ELR (cell line): Measurements from ENCODE around the gene LPAR1.

Source experiments
- DNase-seq: peaks from one replicate; pipeline ENCODE4 v3.0.0-alpha.2; 2015; ENCODE audit warnings: low read depth

LPAR1 gene

DNA sequence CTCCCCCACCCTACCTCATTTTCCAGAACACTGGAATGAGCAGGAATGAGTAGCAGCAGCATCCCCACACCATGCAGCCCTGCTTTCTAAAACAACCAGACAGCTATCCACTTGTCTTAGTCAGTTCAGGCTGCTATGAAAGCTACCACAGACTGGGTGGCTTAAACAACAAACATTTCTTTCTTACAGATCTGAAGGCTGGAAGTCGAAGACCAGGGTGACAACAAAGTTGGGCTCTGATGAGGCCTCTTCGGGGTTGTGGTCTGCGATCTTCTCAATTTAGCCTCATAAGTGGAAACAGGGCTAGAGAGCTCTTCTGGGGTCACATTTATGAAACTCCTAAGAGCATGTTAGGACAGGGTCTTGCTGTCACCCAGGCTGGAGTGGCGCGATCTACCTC, 38.9 kb downstream of the LPAR1 start:
- no peak for DNase-seq

DNA sequence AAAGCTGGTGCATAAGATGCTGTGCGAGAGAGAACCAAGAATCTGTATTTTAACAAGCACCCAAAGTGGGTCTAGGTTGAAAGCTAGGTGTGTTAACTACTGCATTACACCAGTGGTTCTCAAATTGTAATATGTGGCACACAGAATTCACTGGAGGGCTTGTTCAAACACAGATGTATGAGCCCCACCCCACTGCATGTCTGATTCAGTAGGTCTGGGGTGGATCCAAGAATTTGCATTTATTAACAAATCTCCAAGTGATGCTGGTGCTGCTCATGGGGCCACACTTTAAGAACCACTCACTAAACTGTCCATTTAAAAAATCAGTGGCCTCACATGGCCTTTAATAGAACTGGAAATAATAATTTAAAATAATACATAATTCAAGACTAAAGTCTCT, 40.4 kb downstream of the LPAR1 start:
- DNase-seq = peak; percentile 43

DNA sequence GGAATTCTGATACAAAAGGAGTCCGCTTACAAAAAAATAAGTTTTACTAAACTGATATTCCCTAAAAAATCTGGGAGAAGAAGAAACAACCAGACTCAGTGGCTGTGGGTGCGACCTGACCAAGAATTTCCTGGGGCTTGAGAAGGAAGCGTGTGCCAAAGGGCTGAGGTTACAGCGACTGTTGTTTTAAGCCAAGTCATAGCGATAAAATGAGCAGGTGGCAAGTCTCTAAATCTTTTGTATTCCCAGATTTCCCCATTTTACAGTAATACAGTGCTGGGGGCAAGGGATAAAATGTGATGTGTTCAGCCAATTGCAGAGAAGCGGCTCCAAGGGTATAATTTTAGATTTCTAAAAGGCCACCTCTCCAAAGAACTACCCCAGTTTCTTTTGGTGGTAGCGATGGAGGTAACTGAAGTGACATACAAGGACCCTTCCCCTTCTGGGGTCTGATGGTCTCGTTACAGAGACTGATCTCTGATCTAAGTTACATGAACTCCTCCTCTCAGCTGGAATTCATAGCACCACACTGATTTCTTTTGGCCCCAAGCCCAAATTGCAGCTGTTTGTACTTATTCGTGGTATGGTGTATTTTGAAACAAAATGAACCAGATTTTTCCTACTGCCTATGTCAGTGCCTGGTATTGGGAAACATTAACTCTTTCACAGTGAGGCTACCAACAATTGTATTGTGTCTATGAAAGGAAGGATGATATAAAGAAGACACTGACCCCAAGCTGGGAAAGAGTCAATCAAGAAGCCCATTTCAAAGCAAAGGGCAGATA, 41.6 kb downstream of the LPAR1 start:
- DNase-seq = peak; percentile 23

DNA sequence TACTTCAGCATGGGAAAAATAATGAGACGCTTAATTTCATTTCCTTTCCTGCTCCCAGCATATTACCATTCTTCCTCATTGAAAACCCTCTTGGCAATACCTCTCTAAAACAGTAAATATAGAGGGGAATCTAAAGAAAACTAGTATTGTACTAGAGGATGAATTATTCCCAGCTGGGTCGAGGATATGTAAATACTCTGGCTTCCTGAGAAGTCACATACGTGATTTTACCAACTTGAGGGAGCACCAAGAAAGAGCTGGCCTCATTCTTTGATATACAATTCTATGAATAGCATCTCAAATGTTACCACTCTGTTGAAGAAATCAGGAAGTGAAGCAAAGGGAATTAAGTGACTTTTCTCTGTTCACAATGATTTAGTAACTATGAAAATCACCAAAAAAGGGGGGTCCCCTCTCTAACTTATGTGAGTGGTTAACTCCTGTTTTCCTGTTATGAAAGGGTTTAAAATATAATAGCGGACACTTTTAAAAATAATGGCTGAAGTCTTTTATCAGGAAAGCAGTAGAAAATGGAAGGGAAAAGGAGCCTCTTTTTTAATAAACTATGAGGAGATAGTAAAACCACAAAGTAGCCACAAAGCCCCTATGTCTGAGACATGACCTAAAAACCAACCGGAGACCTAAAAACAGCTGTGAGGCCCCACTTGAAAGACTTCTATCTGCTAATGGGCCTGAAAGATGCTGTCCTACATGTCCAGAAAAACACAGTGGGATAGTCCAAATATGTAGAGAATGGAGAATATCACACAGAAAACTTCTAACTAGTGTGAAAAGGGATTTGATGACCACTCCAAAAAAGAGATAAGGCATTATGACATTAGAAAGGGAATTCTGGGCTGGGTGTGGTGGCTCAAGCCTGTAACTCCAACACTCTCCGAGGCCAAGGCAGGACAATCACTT, 42.6 kb downstream of the LPAR1 start:
- DNase-seq = no peak

DNA sequence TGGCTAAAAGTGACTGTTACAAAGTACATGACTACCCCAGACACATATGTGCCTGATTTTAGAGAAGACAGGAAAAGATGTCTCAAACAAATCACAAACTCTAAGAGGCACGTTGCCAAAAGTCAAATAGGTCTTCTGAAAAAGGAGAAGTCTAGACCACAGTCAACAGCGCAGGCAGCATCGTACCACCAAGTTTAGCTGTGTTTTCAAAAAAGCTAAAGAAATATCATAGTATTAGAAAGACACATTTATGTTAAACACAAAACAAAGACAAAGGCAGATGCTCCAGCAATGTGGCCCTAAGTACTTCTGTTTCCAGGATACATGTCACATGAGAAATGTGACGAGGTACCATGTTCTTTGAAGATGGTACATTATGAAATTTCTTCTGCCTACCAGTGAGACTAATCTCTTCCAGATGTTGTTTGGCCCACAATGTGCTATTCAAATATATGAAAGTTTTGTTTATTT, 43.5 kb downstream of the LPAR1 start:
- no peak for DNase-seq

DNA sequence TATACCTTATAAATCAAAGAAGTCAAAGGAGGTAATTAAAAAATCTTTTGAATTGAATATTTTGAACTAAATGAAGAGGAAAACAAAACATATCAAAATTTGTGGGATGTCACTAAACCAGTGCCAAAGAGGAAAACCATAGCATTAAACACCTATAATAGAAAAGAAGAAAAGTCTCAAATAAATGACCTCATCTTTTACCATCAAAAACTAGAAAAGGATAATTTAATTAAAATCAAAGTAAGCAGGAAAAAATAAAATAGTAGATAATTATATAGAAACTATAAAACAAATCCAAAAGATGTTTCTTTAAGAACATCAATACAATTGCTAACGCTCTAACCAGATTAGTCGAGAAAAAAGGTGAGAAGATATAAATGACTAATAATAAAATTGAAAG, 47.8 kb downstream of the LPAR1 start:
- no peak for DNase-seq

DNA sequence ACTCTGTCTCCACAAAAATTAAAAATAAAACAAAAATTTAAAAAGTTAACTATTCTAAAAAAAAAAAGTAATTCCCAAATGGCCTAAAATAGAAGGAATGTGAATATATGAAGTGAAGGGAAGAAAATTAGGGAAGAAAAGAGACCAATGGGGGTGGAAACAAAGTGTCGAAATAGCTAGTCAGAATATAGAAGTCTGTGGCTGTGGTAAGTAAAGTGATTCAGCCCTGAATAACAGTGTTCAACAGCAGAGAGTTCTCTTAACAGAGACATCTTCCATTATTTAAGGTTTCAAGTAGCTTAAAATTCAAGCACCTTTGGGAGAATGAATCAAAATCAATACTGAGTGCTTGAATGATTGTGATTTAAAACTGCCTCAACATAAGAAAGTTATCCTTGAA, 51.7 kb downstream of the LPAR1 start:
- DNase-seq = peak; percentile 42

DNA sequence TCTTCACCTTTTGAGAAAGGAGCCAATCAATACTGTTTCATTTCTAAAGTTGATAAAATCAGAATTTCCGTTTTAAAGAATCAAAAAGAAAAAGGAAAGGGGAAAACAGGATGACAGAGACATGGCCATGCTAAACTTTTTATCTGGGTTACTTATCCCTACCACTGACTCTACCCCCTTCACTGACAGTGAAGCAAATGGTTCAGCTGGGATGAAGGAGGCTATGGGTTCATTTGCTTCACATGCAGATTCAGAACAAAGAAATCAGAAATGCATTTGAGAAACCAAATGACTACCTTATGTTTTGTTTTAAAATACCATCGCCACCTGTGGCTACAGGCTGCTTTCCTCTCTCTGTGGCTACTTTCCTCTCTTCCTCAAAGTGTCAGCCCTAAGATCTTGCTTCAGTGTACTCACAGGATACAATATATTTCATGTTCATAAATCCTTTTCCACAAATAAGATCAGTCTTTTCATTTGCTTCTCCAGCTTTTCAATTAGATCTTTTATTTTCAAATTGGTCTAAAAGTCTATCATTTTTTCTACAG, 53.3 kb downstream of the LPAR1 start:
- DNase-seq = no peak

DNA sequence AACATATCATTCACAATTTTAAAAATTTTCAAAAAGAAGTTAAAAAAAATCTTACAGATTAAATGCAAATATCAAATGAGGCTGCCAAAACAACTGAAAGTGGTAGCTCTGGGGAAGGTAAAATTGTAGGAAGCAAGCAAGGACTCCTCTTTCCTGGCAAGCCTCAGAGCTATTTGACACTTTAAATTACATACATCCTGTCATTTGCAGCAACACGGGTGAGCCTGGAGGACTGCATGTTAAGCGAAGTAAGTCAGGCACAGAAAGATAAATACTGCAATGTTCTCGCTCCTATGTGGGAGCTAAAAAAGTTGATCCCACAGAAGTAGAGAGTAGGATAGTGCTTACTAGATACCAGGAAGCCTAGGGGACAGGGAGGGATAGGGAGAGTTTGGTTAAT, 58.0 kb downstream of the LPAR1 start:
- DNase-seq = no peak

DNA sequence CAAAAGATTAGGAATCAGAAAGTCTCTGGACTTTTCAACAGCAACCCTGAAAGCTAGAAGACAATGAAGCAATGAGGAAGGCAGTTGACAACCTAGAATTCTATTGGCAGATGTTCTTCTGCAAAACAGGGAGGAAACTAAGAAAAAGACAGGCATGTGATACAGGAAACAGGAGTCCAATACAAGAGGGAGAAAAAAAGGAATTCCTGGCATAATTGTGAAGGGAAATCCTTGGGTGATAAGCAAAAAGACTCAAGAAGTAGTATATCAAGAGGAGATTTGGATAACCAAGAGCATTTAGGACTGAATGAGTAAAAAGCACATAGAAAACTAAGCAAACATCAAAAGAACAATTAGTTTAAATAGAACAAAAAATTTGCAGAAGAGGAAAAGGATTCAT, 58.6 kb downstream of the LPAR1 start:
- no peak for DNase-seq

DNA sequence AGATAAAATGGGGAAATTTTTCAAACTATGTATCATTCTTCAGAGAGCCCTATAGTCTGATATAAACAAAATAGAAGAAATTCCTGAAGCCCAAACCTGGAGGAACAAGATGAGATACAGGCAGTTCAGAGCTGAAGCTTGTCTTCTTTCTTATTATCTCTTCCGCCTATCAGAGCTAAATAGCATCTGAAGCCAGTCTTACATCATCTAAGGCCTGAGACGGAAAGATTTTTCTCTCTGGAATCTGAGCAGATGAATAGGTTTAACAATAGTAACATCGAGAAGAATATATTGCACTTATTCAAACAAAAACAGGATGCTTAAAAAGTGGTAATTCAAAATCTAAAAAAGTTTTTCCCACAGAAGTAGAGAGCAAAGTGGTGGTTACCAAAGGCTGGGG, 59.8 kb downstream of the LPAR1 start:
- no peak for DNase-seq

DNA sequence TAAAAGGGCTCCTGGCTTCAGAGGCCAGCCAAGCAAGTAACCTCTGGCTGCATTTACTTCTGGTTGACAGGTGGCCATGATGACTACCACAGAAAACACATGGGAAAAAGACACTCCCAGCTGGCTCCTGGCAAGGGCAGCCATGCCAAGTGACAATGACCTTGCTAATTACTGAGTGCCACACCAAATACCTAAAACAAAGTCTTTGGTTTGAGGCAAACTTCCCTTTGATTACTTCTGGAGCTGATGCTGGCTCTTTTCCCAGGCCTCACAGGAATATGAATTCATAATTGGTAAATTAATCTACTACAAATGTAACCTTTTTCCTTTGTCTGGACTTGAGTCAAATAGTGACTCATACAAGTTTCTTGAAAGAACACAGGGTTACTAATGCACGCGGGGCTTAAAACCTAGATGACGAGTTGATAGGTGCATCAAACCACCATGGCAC, 61.0 kb downstream of the LPAR1 start:
- DNase-seq = peak; percentile 93

DNA sequence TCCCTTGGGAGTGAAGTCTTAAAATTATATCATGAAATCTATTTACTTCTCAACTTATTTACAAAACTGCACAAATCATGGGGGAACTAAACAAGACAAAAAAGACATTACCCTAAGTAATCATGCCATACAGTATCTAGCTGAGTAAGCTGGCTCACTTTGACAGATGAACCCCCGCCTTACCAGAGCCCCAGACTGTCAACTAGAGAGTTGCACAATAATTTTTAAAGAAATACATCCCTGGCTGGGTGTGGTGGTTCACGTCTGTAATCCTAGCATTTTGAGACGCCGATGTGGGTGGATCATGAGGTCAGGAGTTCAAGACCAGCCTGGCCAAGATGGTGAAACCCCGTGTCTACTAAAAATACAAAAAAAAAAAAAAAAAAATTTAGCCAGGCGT, 62.3 kb downstream of the LPAR1 start:
- no peak for DNase-seq

DNA sequence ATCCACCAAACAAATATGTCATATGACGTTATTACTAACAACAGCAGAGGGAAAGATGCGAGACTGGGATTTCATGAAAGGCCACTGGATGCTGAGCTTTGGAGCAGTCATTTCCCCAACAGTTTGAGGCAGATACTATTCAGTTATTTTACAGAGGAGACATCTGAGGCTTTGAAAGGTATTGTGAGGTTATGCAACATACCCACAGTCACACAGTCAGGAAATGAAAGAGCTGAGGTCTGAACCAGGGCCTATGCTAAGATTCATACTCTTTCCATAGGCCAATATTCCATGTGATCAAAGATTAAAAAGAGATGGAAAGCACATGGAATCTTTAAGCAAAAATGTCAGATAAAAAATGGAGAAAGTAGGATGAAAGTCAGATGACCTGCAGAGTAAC, 63.0 kb downstream of the LPAR1 start:
- DNase-seq = no peak

DNA sequence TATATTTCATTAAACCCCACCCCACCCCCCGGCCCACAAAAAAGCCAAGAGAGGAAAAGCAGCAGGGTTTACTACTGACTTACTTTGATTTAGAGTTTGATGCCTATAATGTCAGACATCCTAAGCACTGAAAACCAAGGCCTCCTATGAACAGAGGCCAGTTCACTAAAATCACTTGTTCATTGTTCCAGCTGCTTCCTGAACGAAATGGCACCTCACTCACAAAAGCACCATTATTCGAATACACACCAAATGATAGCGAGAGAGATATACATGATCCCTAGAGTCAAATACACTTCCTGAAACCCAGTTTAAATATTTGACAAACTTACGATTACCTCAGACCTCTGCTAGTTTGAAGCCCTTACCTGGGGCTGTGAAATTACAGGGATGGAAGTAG, 66.6 kb downstream of the LPAR1 start:
- DNase-seq = no peak

DNA sequence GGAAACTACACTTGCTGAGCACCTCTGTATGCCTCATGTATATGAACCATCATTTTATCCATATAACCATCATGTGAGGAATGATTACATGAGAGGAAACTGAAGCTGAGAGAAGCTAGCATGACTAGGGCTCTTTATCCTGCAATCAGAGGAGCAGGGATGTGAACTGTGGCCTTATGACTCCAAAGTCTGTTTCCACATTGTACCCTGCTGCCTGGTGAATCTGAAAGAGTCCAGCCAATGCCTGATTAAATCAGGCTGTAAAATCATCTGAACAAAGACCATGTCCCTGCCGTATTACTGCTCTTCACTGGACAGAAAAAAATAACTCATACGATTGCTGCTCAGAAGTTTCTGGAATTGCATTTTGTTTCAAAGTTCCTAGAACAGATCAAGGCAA, 67.0 kb downstream of the LPAR1 start:
- DNase-seq = no peak

DNA sequence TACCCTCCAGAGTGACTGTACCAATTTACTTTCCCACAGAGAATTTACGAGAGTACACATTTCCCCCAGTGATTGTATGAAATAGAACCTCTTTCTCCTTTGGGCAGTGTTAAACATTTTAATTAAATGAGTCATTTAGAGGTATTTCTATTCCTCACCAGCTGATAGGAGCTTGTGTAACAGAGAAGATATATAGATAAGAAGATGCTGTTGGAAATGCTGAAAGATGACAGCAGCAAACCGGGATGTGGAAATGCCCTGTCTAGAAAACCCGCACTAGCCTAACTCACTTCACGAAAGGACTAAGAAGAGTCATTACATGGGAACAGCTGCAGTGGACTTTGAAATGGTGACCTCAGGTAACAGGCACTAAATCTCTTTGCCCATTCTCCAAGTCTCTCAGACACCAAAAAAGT, 68.3 kb downstream of the LPAR1 start:
- DNase-seq = peak; percentile 95

DNA sequence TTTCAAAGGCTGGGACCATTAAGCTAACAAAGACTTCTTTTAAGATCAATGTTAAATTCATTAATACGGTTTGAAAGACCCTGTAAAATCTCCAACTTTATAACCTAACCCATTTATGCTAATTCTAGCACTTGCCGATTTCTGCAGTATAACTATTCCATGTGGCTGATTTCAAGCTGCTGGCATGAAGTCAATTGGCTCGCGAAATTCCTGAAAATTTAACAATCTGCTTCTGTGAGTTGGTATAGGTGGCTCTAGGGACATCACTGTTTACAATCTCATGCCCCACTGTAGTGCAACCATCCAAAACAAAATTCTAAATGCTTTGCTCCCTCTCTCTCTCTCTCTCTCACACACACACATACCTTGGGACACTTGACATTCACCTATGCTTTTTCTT, 70.2 kb downstream of the LPAR1 start:
- DNase-seq = no peak

DNA sequence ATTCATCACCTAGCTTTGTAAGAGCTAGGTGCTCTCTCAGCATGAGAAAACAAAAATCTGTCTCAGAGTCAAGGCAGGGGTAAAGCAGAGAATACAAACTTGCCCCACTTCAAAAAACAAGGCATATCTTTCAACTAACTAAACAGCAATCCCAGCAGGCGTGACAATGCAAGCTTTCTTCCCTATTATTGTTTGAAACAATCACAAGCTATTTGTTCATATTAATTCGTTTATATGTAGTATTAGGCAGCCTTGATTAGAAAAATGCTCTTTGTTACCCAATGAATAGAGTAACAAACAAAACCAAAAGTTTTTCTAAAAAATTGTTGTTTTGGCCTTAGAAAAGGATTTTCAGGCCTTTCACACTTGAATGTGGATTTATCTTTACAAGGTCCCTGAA, 71.1 kb downstream of the LPAR1 start:
- no peak for DNase-seq

DNA sequence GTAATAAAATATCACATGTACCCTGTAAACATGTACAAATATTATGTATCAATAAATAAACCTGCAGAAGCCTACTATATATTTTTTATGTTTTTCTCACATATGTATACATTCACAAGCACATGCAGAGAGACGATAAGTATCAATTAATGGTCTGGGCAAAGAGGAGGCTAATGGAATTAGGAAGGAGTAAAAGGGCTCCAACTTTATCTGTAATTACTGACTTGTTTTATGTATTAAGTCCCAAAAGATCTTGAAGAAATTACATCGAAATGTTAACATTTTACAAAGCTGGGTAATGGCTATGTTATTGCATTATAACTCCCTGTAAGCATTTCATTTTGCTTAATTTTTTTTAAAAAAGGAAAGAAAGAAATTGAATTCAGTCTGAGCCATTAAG, 78.0 kb downstream of the LPAR1 start:
- DNase-seq = no peak

DNA sequence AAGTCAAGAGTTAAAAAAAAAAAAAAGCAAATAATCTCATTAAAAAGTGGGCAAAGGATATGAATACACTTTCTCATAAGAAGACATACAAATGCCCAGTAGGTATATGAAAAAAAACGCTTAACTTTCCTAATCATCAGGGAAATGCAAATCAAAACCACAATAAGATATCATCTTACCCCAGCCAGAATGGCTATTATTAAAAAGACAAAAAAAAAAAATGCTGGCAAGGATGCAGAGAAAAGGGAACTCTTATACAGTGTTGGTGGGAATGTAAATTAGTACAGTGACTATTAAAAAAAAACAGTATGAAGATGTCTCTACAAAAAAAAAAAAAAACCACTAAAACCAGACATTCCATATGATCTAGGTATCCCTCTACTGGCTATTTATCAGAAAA, 79.4 kb downstream of the LPAR1 start:
- DNase-seq = no peak

DNA sequence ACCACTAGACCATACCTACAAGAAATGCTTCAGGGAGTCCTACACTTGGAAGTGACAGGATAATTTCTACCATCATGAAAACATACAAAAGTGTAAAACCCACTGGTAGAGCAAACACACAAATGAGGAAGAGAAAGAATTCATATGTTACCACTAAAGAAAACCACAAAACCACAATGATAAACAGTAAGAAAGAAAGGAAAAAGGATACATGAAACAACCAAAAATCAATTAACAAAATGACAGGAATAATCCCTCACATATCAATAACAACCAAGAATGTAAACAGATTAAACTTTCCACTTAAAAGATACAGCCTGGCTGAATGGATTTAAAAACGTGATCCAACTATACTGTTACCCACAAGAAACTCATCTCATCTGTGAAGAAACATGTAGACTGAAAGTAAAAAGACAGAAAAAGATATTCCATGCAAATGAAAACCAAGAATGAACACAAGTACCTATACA, 83.4 kb downstream of the LPAR1 start:
- peak; percentile 65 for DNase-seq

DNA sequence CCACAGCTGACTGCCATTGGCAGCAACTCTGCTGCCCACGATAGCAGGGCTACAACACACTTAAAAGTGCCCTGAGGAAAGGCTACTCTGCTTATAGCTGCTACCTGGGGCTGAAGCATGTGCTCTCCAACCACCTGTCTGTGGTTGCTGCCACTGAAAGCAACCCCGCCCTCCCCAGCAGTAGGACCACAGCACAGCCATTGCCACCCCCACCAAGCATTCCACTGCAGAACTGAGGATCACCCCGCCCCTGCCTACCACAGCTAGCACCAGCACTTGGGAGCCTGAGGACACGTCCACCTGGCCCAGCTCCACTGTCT, 85.8 kb downstream of the LPAR1 start:
- DNase-seq = no peak
